GM18511 (cell line): Measurements from ENCODE around the gene TEF.

Source experiments
- ATAC-seq: cut with Tn5 transposase; IDR thresholded peaks from one replicate; pipeline ENCODE4 v1.9.1; 2021; ENCODE audit warnings: mild to moderate bottlenecking, moderate library complexity; ENCODE audit not compliant: unreplicated experiment

TEF gene

DNA sequence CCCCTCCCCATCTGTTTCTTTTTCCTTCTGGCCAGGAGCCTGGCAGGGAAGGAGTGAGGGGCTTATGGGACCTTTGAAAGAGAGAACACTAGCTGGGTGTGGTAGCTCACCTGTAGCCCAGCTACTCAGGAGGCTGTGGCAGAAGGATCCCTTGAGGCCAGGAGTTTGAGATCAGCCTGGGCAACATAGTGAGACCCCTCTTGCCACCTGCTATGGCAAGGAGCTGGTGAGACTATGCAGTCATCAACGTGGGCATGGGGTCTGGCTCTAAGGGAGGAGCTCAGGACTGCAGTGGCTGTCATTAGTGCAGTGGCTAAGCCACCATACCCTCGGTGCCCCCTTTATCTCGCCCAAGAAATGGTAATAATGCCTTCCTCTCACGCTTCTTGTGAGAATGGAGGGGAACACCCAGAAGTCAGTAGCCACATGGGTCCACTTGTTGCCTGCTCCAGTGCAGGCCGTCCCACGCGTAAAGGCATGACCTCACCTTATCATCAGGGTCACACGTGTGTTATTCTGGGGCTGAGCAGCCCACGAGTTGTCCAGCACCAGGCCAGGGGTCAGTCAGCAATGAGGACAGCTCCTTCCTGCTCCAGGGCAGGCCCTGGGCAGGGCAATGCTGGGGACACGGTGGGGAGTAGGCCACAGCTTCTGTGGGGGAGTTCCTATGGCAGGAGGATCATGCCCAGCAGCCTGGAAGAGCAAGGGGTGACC lies 27.7 kb upstream of the TEF start:
- no peak for ATAC-seq

- ATAC-seq = no peak
These were observed 26.8 kb upstream of the TEF start for GRCh38 chr22:41354979-41355378.

- ATAC-seq = no peak
These were observed 25.8 kb upstream of the TEF start for GRCh38 chr22:41355895-41356294.

- ATAC-seq = no peak
These were observed 25.2 kb upstream of the TEF start for GRCh38 chr22:41356430-41357028.

- no peak for ATAC-seq
These were observed 24.6 kb upstream of the TEF start for GRCh38 chr22:41357191-41357590.

DNA sequence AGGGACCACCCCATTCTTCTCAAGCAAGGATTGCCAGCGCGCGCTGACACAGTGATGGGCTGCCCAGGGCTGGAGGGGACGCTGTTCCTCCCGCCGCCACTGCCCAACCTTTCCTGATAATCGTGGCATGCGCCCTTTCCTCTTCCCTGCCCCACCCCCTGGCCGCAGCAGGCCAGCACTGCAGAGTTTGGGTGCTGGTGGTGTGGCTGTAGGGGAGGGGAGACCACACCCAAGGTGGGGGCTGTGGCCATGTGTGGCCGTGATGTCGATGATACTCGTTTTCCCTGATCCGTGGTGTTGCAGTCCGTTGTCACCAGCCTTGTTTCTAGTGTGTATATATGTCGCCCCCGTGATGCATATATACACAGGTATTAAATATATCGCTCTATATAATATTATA lies 22.8 kb upstream of the TEF start:
- ATAC-seq = no peak

DNA sequence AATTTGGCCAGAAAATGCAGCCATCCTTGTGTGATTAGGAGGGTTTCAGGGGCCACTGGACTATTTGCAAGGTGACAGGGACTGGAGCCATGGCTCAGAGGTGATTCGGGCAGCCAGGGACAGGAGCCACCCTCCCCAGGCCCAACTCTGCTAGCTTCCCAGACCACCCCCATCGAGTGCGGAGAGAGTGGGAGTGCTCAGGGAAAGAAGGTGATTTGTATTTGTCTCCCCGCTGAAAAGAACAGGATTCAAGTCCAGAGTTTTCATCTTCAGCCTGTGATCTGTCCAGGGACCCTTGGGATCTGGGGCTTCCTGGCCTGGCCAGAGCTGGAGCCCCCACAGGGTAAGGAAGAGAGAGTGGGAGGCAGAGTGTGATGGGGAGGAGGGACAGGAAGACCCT lies 22.4 kb upstream of the TEF start:
- ATAC-seq = no peak

GRCh38 chr22:41360126-41360525 lies 21.6 kb upstream of the TEF start:
- no peak for ATAC-seq

DNA sequence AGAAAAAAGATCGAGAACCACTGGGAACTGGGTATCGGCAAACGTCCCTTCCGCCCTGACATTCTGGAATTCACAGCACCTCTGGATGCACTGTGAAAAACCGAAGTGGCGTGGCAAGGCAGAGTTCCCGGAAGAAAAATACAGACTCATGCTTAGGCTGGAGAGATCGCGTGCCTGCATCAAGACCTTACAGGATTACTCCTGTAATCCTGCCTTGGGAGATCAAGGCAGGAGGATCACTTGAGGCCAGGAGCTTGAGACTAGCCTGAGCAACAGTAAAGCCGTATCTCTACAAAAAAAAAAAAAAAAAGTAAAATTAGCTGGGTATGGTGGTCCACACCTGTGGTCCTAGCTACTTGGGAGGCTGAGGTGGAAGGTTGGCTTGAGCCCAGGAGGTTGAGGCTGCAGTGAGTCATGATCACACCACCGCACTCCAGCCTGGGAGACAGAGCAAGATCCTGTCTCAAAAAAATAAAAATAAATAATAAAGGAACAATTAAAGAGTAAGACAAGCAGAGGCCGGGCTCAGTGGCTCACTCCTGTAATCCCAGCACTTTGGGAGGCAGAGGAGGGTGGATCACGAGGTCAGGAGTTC lies 19.9 kb upstream of the TEF start:
- ATAC-seq = no peak

GRCh38 chr22:41362615-41363014 lies 19.1 kb upstream of the TEF start:
- ATAC-seq = no peak

GRCh38 chr22:41364233-41364632 lies 17.5 kb upstream of the TEF start:
- ATAC-seq = no peak

DNA sequence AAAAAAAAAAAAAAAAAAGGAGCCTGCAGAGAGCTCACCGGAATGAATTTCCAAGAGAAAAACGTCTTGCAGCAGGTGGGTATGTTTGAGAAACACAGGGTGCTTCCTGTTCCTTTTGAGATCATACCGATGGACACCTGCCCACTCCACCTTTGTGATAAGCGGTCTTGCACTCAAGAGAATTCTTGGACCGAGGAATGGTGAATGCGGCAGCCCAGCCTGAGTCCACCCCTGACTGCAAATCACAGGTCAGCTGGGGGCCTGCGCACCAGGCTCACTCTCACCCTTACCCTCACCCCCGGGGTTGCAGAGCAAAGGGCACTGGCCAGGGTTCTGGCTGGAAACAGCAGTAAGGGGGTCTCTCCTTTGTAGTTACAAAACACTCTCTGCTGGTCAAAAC lies 16.8 kb upstream of the TEF start:
- ATAC-seq = no peak

DNA sequence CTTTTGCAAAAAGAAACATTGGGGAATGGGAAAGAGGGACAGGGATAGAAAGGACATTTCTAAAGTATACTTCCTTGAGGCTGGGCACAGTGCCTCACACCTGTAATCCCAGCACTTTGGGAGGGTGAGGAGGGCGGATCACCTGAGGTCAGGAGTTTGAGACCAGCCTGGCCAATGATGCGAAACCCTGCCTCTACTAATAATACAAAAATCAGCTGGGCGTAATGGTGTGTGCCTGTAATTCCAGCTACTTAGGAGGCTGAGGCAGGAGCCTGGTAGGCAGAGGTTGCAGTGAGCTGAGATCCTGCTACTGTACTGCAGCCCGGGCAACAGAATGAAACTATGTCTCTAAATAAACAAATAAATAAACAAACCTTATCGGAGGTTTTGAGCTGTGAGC lies 16.3 kb upstream of the TEF start:
- no peak for ATAC-seq

GRCh38 chr22:41366323-41367029 lies 15.3 kb upstream of the TEF start:
- ATAC-seq = no peak

DNA sequence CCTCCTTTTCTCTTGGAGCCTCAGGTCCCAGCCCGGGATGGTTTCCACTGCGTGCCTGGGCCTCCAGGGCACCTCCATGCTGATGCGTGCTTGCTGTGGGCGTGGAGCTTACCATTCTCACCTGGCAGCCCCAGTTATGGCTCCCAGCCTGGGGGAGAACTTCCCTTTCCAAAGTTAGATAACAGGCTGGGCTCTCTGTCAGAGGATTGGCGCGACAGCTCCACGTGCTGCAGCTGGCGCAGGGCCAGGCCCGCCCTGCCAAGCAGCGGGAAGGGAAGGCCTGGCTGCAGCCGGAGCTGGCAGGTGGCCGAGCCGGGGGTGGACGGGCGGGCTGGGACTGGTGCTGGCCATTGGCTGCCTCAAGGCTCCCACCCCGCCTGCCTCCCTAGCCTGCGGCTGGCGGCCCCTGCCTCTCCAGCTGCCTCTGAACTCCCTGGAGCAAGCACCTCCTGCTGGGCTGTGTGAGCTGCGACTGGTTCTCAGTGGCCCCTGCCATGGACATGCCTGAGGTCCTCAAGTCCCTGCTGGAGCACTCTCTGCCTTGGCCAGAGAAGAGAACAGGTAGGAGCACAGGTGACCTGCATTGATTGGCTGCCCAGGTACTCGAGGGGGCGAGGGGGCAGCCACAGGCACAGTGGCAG lies 14.6 kb upstream of the TEF start:
- ATAC-seq = no peak

- ATAC-seq = no peak
These were observed 13.8 kb upstream of the TEF start for GRCh38 chr22:41367680-41368542.

DNA sequence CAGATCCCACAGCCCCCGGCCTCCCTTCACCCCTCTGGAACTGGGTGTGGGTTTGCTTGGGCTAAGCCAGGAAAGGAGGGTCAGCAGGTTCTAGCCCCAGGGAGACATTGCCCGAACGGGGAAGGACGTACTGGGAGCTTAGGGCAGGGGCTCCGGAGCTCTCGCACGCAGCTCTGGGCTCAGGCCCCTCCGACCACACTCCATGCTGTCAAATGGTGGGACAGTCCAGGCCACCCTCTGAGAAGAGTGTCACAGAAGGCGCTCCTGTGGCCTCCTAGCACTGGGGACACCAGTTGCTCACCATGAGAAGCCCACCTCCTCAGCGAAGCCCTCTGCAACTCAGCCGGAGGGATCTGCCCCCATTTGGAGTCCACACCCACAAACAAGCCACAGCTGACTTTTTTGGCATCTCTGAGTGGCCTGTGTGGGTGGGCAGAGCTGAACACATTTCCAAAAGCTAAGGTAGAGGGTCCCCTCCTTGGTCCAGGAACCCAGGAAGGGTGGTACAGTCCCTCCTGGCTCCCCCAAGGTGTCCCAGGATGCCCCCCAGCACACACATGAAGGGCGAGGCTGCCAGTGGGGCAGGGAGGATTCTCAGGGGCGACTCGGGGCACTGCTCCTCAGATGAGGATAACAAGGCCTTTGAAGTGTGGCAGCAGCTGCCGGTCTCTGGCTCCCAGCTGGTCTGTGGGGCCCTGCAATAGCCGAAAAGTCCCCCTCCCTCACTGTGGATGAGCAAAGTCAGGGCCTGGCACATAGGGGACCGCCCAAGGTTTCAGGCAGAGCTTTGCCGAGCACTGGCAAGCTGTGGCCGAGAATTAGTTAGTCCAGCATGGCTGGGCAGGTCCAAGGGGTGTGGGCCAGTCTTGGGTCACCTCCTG lies 13.0 kb upstream of the TEF start:
- no peak for ATAC-seq

DNA sequence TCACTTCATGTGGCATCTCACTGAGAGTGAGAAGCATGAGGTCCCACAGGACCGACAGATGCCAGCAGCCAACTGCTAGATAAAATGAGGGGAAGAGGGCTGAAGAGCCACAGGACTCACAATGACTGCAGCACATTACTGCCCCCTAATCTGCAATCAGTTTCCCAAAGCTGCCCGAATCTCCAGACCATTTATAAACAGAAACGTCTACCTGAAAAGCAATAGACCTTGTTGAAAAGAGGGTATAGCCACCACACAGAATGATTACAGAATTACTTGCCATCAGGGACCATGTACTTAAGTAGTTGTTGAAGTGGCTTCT lies 12.4 kb upstream of the TEF start:
- ATAC-seq = no peak

DNA sequence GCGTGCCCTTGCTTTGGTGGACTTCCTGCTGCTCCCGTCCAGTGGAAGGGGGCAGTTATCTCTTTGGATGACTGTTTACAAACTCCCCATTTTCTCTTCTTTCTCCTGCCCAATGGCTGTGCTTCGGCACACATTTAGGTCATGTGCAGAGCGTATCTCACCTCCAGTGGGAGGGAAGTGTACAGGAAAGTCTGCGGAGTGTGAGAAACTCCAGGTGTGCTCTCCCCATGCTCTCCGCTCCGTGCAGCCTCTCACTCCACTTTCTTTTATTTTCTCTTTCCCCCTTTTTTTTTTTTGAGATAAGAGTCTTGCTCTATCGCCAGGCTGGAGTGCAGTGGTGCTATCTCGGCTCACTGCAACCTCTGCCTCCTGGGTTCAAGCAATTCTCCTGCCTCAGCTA lies 11.9 kb upstream of the TEF start:
- no peak for ATAC-seq

DNA sequence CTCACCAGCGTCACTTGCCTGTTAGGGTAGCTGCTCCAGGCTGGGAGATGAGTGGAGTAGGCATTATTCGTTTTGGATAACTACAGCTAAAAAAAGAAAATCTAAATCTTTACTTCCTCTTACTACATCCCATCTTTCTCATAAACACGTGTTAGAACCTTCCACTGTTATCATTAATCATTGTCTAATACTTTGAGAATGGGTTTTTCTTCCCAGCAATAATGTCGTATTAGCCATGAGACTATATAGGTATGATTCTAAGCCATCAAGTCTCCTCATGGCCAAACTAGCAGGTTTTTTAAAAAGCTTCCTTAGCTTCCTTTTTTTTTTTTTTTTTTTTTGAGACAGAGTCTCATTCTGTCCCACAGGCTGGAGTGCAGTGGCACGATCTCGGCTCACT lies 3.9 kb upstream of the TEF start:
- no peak for ATAC-seq
